ENCODE measurements around the gene ENOSF1.
"Not testable (repeated sequence)": the region's sequence is repeated elsewhere in the genome, so short reads cannot be mapped to it uniquely, and the experiment has no call there.

The ENOSF1 gene, protein sequence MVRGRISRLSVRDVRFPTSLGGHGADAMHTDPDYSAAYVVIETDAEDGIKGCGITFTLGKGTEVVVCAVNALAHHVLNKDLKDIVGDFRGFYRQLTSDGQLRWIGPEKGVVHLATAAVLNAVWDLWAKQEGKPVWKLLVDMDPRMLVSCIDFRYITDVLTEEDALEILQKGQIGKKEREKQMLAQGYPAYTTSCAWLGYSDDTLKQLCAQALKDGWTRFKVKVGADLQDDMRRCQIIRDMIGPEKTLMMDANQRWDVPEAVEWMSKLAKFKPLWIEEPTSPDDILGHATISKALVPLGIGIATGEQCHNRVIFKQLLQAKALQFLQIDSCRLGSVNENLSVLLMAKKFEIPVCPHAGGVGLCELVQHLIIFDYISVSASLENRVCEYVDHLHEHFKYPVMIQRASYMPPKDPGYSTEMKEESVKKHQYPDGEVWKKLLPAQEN

DNA sequence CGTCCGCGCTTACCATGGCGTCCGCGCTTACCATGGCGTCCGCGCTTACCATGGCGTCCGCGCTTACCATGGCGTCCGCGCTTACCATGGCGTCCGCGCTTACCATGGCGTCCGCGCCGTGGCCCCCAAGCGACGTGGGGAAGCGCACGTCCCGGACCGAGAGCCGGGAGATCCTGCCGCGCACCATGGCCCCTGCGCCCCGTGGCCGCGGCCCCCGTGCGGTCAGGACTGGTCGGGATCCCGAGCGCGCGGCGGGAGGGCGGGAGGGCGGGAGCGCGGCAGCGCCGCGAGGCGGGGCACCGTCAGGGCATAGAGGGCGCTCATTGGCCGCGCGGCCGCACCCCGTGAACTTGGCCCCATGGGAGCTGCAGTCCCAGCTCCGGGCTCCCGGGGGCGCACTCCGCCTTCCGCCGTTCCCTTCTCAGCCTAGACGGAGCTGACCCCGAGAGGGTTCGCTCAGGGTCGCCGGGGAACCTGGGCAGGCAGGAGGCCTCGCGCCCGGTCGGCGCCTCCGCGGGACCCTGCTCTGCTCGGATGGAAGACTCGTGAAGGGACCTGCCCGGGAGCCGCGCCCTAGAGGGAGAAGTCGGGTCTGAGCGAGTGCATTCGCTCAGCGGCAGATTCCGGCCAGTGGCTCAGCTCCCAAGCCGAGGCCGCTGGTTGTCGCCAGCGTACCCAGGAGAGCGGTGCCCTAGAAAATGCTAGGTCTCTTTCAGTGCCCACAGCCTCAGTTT, at the start of gene ENOSF1:
Gene ENOSF1 (minus strand): TSS at position 230 of the 734 bp plus-strand sequence. CDS start 43 bp downstream, at position 187.
- peak; percentile 80 for DNase-seq

DNA sequence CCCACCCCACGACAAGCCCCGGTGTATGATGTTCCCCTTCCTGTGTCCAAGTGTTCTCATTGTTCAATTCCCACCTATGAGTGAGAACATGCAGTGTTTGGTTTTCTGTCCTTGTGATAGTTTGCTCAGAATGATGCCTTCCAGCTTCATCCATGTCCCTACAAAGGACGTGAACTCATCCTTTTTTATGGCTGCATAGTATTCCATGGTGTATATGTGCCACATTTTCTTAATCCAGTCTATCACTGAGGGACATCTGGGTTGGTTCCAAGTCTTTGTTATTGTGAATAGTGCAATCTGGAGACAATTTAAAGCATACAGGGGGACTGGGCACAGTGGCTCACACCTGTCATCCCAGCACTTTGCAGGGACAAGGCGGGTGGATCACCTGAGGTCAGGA, 47.4 kb upstream of the ENOSF1 start:
- not testable (repeated sequence) for DNase-seq

- DNase-seq: no peak
Measured at GRCh38 chr18:755506-755905, 43.1 kb upstream of the ENOSF1 start.

GRCh38 chr18:754656-755055, 42.2 kb upstream of the ENOSF1 start:
- no peak for DNase-seq

GRCh38 chr18:750456-750855, 38.0 kb upstream of the ENOSF1 start:
- DNase-seq: no peak

DNA sequence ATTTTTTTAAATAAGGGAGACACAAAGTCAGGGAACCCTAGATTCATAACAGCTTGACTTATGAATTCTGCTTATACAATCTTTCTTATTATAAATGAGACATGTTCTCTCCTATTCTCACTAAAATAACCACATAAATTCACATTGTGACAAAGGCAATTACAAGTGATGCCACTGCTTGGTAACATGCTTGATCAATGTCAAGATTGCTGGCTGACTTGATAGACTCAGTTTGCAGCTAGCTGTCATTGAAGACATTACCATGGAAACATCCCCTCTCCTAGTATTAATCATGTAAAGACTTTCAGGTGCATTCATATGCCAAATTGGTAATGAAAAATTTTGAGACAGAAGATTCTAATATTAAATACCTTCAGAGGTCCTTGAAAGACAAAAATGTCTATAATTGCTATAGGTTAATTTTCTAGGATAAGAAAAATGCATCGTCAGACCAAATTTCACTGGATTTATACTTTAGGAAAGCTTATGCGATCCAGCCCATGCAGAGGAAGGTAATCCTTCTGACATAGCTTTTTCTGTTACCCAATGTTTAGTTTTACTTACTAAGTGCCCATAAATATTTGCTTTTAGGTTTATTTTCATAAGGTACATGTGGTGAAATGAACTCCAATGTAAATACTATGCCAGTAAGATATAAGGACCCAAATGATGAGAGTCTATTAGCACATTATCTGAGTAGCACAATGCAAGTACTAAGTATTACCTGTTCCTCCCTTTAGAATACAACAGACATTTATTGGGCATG, 32.6 kb upstream of the ENOSF1 start:
- no peak for DNase-seq

GRCh38 chr18:741931-742512, 29.6 kb upstream of the ENOSF1 start:
- DNase-seq: peak; percentile 5

DNA sequence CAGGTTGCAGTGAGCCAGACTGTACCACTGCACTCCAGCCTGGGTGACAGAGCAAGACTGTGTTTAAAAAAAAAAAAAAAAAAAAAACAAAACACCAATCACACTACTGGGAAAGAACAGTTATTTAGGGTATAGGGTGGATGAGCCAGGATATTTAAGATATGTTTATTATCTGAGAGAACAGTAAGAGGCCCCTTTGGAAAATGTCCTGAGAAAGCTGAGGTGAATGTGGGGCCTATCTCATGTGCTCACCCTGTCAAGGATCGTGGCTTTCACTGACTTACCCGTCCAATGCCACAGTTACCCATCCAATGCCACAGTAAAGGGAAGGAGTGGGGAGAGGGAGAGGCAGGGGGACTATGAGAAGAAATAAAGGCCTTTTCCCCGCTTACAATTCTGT, 19.9 kb upstream of the ENOSF1 start:
- no peak for DNase-seq

- DNase-seq: no peak
Measured at GRCh38 chr18:731185-731584, 18.8 kb upstream of the ENOSF1 start.

DNA sequence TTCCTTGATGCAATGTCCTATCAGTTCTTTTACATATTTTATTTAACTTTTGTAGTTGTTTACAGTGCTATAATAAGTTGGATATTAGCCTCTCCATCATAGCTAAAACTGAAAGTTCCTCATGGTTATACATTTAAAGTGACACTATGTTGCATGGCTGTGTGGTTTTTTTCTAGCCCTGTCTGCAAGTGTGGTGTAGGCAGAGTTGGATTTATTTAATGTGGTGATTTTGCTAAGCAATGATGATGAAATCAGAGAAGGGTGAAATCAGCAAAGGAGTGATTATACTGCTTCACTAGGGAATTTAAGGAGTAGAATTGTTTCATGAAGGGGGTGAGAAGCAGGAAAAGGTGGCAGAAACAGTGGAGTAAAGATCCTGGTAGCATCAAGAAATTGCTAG, 18.3 kb upstream of the ENOSF1 start:
- no peak for DNase-seq

DNA sequence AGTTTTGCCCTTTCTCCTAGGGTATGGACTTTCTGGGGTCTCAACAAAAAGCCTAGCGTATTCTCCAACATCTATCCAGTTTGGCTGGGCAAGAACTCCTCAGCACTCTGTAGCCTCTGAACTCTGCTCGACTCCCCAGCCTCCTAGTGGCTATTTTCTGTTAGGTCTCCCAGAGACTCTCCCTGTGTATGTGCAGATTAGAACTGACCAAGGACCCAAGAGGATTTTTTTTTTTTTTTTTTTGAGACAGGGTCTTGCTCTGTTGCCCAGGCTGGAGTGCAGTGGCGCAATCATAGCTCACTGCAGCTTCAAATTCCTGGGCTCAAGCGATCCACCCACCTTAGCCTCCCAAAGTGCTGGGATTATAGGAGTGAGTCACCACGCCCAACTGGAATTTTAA, 17.7 kb upstream of the ENOSF1 start:
- not testable (repeated sequence) for DNase-seq

DNA sequence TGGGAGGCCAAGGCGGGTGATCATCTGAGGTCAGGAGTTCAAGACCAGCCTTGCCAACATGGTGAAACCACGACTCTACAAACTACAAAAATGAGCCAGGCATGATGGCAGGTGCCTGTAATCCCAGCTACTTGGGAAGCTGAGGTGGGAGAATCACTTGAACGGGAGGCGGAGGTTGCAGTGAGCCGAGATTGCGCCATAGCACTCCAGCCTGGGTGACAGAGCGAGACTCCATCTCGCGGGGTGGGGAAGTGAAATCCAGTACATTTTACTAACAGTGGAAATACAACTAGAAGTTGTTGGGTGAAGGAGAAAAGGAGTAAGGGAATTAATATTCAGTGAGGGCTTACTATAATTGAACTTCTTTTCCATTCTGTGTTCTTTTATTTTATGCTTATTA, 13.2 kb upstream of the ENOSF1 start:
- DNase-seq: no peak

DNA sequence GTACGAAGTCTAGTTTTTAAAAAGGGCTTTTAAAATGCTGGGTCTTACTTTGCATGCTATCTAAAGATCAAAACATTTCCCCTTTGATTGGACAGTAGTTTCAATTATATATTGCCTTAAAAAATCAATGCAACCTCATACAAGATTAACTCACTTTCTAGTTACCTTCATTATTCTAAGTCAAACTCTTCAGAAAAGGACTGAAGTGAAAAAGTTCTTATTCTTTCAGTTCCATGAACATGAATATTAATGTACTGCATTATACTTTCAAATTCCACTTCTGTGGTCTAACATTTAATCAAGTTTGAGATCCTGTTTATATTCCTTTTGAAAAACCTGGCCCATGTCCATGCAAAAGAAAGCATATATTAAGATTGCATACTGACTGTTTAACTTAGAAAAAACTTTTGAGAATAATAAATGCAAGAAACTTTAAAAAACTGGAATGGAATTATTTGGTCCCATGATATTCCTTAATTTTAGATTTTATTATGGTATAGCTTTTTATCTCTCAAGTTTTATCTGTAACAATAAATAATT, 11.2 kb upstream of the ENOSF1 start:
- no peak for DNase-seq

GRCh38 chr18:717003-717402, 4.6 kb upstream of the ENOSF1 start:
- no peak for DNase-seq

DNA sequence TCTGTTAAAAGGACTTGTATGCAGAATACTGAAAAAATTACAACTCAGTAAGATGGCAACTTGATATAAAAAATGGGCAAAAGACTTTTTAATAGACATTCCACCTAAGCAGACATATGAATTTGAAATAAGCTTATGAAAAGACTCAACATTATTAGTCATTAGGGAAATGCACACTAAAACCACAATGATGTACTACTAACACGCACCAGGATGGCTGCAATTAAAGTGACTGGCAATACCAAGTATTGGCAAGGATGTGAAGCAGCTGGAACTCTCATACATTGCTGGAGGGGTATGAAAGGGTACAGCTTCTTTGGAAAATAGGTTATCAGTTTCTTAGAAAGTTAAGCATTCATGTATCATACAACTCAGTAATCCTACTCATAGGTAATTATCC, 3.2 kb upstream of the ENOSF1 start:
- DNase-seq: no peak

GRCh38 chr18:713135-713490, 683 bp upstream of the ENOSF1 start:
- DNase-seq: no peak

DNA sequence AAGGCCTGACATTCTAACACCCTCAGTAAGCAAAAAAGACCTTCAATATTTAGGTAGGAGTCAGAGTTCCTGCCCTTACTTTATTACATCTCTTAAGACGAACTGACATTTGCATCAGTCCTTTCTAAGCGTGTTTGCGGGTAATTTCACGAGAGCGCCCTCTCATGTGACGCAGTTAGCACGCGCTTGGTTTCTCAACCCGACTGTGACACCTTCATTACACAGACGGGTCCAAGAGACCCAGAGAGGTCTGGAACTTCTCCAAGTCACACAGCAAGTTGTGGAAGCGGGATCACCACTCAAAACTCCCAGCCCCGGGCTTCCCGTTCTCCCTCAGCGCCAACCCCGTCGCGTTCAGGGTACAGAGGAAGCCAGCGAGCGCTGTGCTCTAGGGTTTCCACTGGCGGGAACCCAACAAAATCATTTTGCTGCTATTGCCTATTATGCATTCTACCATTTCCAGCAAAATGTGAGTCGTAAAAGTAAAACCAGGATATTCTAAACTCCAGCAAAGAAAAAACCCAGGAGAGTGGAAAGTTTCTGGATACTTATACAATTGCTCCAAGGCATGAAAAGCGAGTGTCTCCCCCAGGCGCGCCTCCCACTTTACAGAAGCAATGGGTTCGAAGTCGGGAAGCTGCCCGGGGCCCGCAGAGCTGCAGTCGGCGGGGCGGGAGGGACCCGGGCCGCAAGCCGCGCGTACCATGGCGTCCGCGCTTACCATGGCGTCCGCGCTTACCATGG, 601 bp downstream of the ENOSF1 start:
- peak; percentile 48 for DNase-seq

DNA sequence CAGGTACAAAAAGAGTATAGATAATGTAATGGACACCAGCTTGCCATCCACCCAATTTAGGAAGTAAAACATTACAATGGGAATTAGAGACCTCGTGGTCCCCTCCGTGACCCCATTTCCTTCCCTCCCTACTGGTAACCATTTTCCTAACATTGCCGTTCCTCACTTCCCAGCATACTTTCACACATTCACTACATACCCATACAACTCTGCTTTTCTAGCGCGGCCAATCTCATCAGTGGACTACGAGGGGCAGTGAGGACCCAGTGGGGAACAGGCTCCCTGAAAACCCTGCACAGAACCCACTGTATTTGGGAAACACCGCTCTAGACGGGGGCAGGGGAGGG, 1.1 kb downstream of the ENOSF1 start:
- no peak for DNase-seq

DNA sequence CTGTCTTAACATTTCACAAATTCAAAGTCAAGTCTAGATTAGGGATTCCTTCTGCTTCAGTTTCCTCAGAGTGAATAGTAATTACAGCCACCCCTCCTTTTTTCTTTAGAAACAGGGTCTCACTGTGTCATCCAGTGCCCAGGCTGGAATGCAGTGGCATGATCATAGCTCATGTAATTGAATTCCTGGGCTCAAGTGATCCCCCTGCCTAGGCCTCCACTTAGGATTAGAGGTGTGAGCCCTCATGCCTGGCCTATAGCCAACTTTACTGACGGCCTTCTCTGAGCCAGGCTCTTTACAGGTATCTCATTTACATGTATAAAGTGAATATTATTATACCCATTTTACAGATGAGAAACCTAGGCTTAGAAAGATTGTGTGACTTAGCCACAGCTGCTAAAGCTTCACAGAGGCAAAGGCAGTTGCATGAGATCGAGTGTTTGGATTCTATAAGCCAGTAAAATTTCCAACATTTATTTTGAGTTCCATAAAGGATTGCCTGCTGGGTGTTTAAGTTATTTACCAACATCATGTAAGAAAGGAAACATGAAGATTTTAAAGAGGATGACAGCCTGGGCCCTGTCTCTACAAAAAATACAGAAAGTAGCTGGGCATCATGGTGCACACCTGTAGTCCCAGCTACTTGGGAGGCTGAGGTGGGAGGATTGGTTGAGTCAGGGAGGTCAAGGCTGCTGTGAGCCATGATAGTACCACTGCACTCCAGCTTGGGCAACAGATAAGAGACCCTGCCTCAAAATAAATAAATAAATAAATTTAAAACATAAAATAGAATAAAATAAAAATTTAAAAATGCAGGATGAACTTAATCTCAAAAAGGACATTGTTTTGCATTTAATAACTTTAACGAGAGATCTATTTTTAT, 1.8 kb downstream of the ENOSF1 start:
- DNase-seq: no peak

DNA sequence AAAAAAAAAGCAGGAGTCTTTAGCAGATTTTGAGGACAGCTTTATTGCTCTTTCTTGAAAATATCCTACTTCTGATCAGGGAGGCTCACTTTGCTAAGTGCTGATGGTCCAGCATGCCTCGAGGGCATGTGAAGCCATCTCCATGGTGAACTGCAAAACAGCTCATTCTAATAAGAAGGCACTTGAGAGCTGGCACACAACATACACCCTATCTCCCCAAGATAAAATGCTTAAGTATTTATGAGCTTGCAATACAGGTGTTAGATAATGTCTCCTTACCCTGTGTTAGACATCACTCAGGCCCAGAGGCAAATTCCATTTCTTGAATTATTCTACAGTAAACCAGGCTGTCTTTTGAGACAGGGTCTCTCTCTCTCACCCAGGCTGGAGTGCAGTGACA, 2.7 kb downstream of the ENOSF1 start:
- no peak for DNase-seq

DNA sequence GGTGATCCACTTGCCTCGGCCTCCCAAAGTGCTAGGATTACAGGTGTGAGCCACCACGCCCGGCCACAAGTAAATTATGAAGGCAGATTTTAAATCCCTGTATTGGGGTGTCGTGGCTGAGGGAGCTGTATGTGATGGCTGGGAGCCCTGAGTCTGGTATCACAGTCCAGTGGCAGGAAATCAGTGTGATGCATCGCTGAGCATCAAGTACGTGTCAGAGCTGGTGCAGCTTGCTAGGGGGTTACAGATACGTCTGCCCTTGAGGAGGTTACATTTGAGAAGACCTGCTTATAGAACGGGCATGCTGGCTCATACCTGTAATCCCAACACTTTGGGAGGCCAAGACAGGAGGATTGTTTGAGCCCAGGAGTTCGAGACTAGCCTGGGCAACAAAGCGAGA, 4.3 kb downstream of the ENOSF1 start:
- no peak for DNase-seq
